HG03045 (cell line): ENCODE data around the gene SLC24A5.

ENCODE experiments used
- ATAC-seq: cut with Tn5 transposase; IDR thresholded peaks from one replicate; pipeline ENCODE4 v1.9.1; 2021; ENCODE audit warnings: mild to moderate bottlenecking, moderate library complexity; ENCODE audit not compliant: unreplicated experiment

SLC24A5 gene

GRCh38 chr15:48185529-48185928, 64.7 kb downstream of the SLC24A5 start:
- ATAC-seq: no peak

- ATAC-seq: no peak
Observed at GRCh38 chr15:48186271-48186670, 65.5 kb downstream of the SLC24A5 start.

GRCh38 chr15:48190932-48191573, 70.3 kb downstream of the SLC24A5 start:
- no peak for ATAC-seq

DNA sequence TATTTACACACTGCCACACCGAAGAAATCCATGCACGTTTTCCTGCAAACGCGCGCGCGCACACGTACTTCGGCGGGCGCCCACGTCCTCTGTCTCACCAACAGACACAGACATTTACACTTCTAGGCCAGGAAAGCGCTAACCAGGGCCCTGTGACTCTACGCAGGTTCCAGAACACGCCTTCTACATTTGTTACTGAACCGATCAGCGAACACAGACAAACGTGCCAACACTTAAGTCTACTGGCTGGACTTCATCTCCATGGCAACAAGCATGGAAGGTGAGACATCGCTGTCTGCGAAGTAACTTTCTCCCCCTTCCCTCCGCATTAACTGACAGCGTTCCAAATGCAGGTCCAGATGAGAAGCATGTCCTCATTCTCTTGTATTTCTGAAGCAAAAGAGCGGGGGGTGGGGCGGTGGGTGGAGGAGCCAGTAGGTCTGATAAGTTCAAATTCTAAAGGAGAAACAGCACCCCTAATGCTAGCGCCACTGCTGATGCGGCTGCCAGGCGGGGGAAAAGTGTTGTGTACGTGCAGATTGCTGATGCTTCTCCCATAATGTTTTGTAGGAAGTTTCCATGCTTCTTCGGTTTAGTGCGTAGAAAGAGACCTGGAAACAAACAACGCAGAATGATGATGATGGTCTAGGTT, 70.9 kb downstream of the SLC24A5 start, which contains the start of gene CTXN2:
TSS of gene CTXN2 (plus strand) at position 92 of the 652 bp plus-strand sequence. CDS start 9,636 bp downstream, outside the sequence.
- no peak for ATAC-seq
